ENCODE measurements around the gene RCC2.

Gene RCC2

DNA sequence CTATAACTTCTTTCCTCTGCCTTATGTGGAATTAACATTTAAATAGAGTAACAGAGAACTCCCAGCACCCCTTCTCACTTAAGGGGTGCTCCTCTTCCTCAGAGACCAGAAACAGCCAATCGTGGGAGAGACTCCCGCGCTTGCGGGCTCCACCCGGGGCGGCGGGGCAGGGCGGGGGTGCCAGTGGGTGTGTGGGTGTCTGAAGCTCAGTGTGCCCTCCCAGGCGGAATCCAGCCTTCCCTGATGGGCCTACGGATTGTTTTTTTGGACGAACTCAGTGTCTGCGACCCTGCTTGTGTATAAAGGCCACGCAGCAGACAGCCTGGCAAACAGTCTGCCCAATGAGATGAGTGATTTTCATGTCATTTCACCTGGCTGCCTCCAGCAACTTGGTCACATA is 6.2 kb downstream of the RCC2 start:
- POLR2A ChIA-PET: no interaction called here
- CTCF ChIA-PET: no interaction called here
- Histone ChIP-seq H3K4me1 (ENCODE audit: control insufficient read depth, insufficient read depth, low read length) (peaks cover 6% of the 10 kb centered on the region; the same call in 1 of the 2 replicates), H3K27ac (ENCODE audit: extremely low read depth, low read depth, low read length) (no peak overlapping the region), H3K36me3 (ENCODE audit: control insufficient read depth in 2 of 2, insufficient read depth in 1 of 2, low read length in 2 of 2) (peaks cover 40 to 85% of the 10 kb centered on the region in 2 experiments), H3K4me3 (ENCODE audit: low read depth, low read length) (no peak overlapping the region), H3K9me3 (ENCODE audit: control insufficient read depth, insufficient read depth, low read depth, low read length) (no peaks in the 10 kb centered on the region)
- peak; percentile 68; the same call in 1 of the 2 replicates for TF ChIP-seq KLF1 (tag by site-specific recombination; IDR thresholded peaks at IDR 0.05)
- peak; percentile 30; the same call in 1 of the 2 replicates for TF ChIP-seq ZFHX2 (tag by site-specific recombination; conservative IDR thresholded peaks at IDR 0.05)
- no peak for TF ChIP-seq ZNF37A (tag by site-specific recombination; IDR thresholded peaks at IDR 0.05)
- TF ChIP-seq EGR2 (tag by site-specific recombination; IDR thresholded peaks at IDR 0.05; ENCODE audit: low read depth): no peak

DNA sequence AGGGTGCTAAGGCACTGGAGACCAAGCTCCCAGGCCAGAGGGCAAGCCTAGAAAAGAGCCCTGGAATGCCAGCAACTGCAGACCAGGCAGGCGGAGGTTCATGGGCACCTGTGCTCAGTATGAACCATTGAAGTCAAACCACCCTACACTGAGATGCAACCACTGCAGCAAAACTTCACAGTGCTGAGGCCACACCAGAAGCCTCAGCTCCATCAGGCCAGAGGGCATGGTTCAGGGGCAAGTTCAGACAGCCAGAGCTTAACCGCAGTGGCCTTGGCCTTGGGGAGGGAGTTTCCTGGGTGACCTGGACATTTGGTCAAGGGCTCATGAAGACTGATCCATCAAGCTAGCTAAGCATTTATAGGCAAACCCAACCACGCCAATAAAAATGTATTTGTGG is 7.1 kb downstream of the RCC2 start:
- H3K4me3 ChIP-seq (ENCODE audit: low read depth, low read length): no peak overlapping the region
- no peak overlapping the region for H3K27ac ChIP-seq (ENCODE audit: extremely low read depth, low read depth, low read length)
- peaks cover 42 to 93% of the 10 kb centered on the region in 2 experiments for H3K36me3 ChIP-seq (ENCODE audit: control insufficient read depth in 2 of 2, insufficient read depth in 1 of 2, low read length in 2 of 2)
- ChIA-PET CTCF (interaction anchor here (0.6 kb wide), 1 partner anchor 1149 kb away, joined by 3 read pairs; no protein-coding TSS in a partner anchor), POLR2A (no interaction called here)
- no peaks in the 10 kb centered on the region for H3K9me3 ChIP-seq (ENCODE audit: control insufficient read depth, insufficient read depth, low read depth, low read length)
- TF ChIP-seq, protein P1, sequence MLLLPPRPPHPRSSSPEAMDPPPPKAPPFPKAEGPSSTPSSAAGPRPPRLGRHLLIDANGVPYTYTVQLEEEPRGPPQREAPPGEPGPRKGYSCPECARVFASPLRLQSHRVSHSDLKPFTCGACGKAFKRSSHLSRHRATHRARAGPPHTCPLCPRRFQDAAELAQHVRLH (tag by site-specific recombination; IDR thresholded peaks at IDR 0.05): no peak
- no peak for TF ChIP-seq ZNF677 (tag by site-specific recombination; IDR thresholded peaks at IDR 0.05)
- TF ChIP-seq KLF8 (tag by site-specific recombination; IDR thresholded peaks at IDR 0.05): no peak
- peaks cover 6% of the 10 kb centered on the region; the same call in 1 of the 2 replicates for H3K4me1 ChIP-seq (ENCODE audit: control insufficient read depth, insufficient read depth, low read length)

DNA sequence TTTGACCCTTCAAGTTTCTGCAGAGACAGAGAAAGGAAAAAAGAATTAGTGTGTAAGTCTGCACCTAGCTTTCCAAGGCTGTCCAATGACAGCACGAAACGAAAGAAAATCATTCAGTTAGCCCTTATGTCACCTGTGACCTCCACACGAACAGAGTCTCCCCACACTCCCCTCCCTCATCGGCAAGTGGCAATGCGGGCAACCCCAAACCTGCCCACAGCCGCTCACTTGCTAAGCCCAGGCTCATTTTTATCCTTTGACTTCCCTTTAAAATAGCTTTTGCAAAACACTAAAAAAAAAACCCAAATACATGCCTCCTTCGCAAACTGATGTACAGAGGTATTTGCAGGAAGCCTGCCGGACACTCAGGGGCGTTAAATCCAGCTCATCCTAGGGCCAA is 10.3 kb downstream of the RCC2 start:
- no peaks in the 10 kb centered on the region for H3K9me3 ChIP-seq (ENCODE audit: control insufficient read depth, insufficient read depth, low read depth, low read length)
- peaks cover 50 to 94% of the 10 kb centered on the region in 2 experiments for H3K36me3 ChIP-seq (ENCODE audit: control insufficient read depth in 2 of 2, insufficient read depth in 1 of 2, low read length in 2 of 2)
- H3K27ac ChIP-seq (ENCODE audit: extremely low read depth, low read depth, low read length): no peak overlapping the region
- ChIA-PET CTCF (interaction anchor here (0.6 to 2.8 kb wide), 4 partner anchors 8 to 1484 kb away, joined by 3 to 7 read pairs (median 4); no protein-coding TSS in a partner anchor), POLR2A (no interaction called here)
- H3K4me1 ChIP-seq (ENCODE audit: control insufficient read depth, insufficient read depth, low read length): no peaks in the 10 kb centered on the region
- TF ChIP-seq ZNF600 (tag by site-specific recombination; IDR thresholded peaks at IDR 0.05) (no peak), ZNF221 (tag by site-specific recombination; IDR thresholded peaks at IDR 0.05; ENCODE audit: borderline replicate concordance) (no peak), ZNF658 (tag by site-specific recombination; IDR thresholded peaks at IDR 0.05) (no peak), ZNF473 (tag by site-specific recombination; IDR thresholded peaks at IDR 0.05) (no peak), ZFP69B (tag by site-specific recombination; IDR thresholded peaks at IDR 0.05) (no peak), ZNF404 (tag by site-specific recombination; IDR thresholded peaks at IDR 0.05) (no peak), ZNF548 (tag by site-specific recombination; IDR thresholded peaks at IDR 0.05) (no peak), ZNF585B (tag by site-specific recombination; IDR thresholded peaks at IDR 0.05) (no peak), ZNF157 (tag by site-specific recombination; IDR thresholded peaks at IDR 0.05) (no peak), ZNF768 (tag by site-specific recombination; IDR thresholded peaks at IDR 0.05) (no peak), ZNF354C (tag by site-specific recombination; IDR thresholded peaks at IDR 0.05; ENCODE audit: borderline replicate concordance, low read depth) (no peak), ZNF394 (tag by site-specific recombination; IDR thresholded peaks at IDR 0.05; ENCODE audit: borderline replicate concordance) (no peak), KLF9 (tag by site-specific recombination; IDR thresholded peaks at IDR 0.05; ENCODE audit: low read depth) (no peak), FEZF1 (tag by site-specific recombination; IDR thresholded peaks at IDR 0.05) (no peak), WT1 (tag by site-specific recombination; IDR thresholded peaks at IDR 0.05) (no peak)
- TF ChIP-seq, protein P2, sequence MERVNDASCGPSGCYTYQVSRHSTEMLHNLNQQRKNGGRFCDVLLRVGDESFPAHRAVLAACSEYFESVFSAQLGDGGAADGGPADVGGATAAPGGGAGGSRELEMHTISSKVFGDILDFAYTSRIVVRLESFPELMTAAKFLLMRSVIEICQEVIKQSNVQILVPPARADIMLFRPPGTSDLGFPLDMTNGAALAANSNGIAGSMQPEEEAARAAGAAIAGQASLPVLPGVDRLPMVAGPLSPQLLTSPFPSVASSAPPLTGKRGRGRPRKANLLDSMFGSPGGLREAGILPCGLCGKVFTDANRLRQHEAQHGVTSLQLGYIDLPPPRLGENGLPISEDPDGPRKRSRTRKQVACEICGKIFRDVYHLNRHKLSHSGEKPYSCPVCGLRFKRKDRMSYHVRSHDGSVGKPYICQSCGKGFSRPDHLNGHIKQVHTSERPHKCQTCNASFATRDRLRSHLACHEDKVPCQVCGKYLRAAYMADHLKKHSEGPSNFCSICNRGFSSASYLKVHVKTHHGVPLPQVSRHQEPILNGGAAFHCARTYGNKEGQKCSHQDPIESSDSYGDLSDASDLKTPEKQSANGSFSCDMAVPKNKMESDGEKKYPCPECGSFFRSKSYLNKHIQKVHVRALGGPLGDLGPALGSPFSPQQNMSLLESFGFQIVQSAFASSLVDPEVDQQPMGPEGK (tag by site-specific recombination; IDR thresholded peaks at IDR 0.05): no peak
- TF ChIP-seq, protein P3, sequence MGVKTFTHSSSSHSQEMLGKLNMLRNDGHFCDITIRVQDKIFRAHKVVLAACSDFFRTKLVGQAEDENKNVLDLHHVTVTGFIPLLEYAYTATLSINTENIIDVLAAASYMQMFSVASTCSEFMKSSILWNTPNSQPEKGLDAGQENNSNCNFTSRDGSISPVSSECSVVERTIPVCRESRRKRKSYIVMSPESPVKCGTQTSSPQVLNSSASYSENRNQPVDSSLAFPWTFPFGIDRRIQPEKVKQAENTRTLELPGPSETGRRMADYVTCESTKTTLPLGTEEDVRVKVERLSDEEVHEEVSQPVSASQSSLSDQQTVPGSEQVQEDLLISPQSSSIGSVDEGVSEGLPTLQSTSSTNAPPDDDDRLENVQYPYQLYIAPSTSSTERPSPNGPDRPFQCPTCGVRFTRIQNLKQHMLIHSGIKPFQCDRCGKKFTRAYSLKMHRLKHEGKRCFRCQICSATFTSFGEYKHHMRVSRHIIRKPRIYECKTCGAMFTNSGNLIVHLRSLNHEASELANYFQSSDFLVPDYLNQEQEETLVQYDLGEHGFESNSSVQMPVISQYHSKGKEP (tag by site-specific recombination; IDR thresholded peaks at IDR 0.05): no peak
- TF ChIP-seq, protein P4, sequence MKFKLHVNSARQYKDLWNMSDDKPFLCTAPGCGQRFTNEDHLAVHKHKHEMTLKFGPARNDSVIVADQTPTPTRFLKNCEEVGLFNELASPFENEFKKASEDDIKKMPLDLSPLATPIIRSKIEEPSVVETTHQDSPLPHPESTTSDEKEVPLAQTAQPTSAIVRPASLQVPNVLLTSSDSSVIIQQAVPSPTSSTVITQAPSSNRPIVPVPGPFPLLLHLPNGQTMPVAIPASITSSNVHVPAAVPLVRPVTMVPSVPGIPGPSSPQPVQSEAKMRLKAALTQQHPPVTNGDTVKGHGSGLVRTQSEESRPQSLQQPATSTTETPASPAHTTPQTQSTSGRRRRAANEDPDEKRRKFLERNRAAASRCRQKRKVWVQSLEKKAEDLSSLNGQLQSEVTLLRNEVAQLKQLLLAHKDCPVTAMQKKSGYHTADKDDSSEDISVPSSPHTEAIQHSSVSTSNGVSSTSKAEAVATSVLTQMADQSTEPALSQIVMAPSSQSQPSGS (tag by site-specific recombination; IDR thresholded peaks at IDR 0.05; ENCODE audit: low read depth): no peak
- TF ChIP-seq, protein P5, sequence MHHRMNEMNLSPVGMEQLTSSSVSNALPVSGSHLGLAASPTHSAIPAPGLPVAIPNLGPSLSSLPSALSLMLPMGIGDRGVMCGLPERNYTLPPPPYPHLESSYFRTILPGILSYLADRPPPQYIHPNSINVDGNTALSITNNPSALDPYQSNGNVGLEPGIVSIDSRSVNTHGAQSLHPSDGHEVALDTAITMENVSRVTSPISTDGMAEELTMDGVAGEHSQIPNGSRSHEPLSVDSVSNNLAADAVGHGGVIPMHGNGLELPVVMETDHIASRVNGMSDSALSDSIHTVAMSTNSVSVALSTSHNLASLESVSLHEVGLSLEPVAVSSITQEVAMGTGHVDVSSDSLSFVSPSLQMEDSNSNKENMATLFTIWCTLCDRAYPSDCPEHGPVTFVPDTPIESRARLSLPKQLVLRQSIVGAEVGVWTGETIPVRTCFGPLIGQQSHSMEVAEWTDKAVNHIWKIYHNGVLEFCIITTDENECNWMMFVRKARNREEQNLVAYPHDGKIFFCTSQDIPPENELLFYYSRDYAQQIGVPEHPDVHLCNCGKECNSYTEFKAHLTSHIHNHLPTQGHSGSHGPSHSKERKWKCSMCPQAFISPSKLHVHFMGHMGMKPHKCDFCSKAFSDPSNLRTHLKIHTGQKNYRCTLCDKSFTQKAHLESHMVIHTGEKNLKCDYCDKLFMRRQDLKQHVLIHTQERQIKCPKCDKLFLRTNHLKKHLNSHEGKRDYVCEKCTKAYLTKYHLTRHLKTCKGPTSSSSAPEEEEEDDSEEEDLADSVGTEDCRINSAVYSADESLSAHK (tag by site-specific recombination; IDR thresholded peaks at IDR 0.05): no peak
- no peak overlapping the region for H3K4me3 ChIP-seq (ENCODE audit: low read depth, low read length)

All from HEK293 (cell line).